CD4-positive, alpha-beta T cell treated with Interleukin-1 beta for 1 hour (primary cell): ENCODE results near the gene RFTN2.

Experiments
- DNase-seq, 2 donors: peaks; one replicate each; pipeline ENCODE4 v3.0.0-alpha.2; 2020 to 2022

Gene RFTN2

DNA sequence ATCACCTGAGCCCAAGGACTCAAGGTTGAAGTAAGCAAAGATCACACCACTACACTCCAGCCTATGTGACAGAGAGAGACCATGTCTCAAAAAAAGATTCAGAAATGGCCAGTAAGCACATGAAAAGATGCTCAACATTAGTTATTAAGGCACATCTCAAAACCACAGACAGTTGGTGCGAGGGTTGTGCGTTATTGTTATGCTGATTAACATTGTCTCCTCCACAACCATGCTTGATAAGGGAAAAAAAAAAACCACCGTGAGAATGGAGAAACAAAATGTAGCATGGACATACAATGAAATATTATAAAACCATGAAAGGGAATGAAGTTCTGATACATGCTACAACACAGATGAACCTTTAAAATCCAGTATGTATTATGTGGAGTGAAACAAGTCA is 132.2 kb downstream of the RFTN2 start:
- DNase-seq = no peak

DNA sequence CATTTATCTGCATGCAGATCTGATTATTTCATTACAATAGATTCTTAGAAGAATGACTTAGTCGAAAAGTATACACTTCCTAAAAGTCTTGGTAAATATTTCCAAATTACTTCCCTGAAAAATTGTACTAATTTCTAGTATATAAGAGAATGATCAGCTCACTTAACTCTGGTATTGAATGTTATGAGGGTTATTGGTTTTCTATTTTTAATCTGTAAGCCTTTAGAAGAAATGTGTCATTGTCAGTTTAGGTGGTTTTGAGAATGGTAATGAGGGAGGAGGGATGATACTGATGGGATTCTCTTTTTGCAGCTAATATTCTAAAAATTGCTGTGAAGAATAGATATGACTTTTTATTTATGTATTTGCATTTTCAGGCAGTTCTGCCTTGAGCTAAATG is 135.7 kb downstream of the RFTN2 start:
- DNase-seq = no peak

DNA sequence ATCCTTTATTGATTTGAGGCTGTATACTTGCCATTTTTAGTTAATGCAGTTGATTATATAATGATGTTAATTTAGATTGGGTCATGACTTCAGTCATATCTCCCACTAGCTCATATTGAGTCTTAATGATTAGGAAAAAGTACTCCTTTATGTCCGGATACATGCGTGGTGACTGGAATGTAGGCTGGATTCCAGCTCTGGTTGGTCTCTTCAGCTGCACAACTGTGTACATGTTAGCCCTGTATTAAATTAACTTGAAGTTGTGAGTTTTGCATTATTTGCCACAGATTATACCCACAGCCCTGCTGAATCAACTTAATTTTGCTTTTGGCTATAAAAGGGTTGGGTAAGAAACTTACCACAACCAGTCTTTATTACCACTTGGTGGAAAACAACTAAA is 137.0 kb downstream of the RFTN2 start:
- DNase-seq = no peak
